ENCODE data around the gene UBAP1.
"Not testable (repeated sequence)": the region's sequence is repeated elsewhere in the genome, so short reads cannot be mapped to it uniquely, and the experiment has no call there.

Gene UBAP1

GRCh38 chr9:34178436-34179212, at the start of gene UBAP1:
Gene UBAP1, plus strand, starts transcription at chr9:34179043. Its CDS starts 41,872 bp downstream, at chr9:34220915.
- peak; percentile 94 for DNase-seq

GRCh38 chr9:34131571-34131970, 47.3 kb upstream of the UBAP1 start:
- DNase-seq = no peak

- no peak for DNase-seq
Measured at GRCh38 chr9:34133436-34133949, 45.4 kb upstream of the UBAP1 start.

- DNase-seq = no peak
Measured at GRCh38 chr9:34134521-34134920, 44.3 kb upstream of the UBAP1 start.

GRCh38 chr9:34138644-34139043, 40.2 kb upstream of the UBAP1 start:
- not testable (repeated sequence) for DNase-seq

GRCh38 chr9:34139477-34140146, 39.2 kb upstream of the UBAP1 start:
- DNase-seq = no peak

GRCh38 chr9:34140853-34141252, 38.0 kb upstream of the UBAP1 start:
- DNase-seq = no peak

- no peak for DNase-seq
Measured at GRCh38 chr9:34143116-34143515, 35.7 kb upstream of the UBAP1 start.

- no peak for DNase-seq
Measured at GRCh38 chr9:34145165-34145564, 33.7 kb upstream of the UBAP1 start.

- DNase-seq = no peak
Measured at GRCh38 chr9:34151398-34151797, 27.4 kb upstream of the UBAP1 start.

GRCh38 chr9:34154057-34154456, 24.8 kb upstream of the UBAP1 start:
- no peak for DNase-seq

- DNase-seq = no peak
Measured at GRCh38 chr9:34157318-34157717, 21.5 kb upstream of the UBAP1 start.

GRCh38 chr9:34157898-34158297, 20.9 kb upstream of the UBAP1 start:
- DNase-seq = no peak

GRCh38 chr9:34158362-34158869, 20.4 kb upstream of the UBAP1 start:
- no peak for DNase-seq

- no peak for DNase-seq
Measured at GRCh38 chr9:34163434-34163833, 15.4 kb upstream of the UBAP1 start.

- DNase-seq = no peak
Measured at GRCh38 chr9:34169125-34169524, 9.7 kb upstream of the UBAP1 start.

- DNase-seq = no peak
Measured at GRCh38 chr9:34170237-34170991, 8.4 kb upstream of the UBAP1 start.

GRCh38 chr9:34171753-34172535, 6.9 kb upstream of the UBAP1 start:
- DNase-seq = peak; percentile 75

- DNase-seq = no peak
Measured at GRCh38 chr9:34176089-34176488, 2.8 kb upstream of the UBAP1 start.

- DNase-seq = no peak
Measured at GRCh38 chr9:34177593-34178435, 1.0 kb upstream of the UBAP1 start.

Measured in CD4-positive, alpha-beta T cell treated with Interleukin-4 for 4 hours (primary cell).